D341Med (cell line): ENCODE data around the gene PRR9.

Source experiments
- DNase-seq: peaks from one replicate; pipeline ENCODE4 v3.0.0; 2012; ENCODE audit warnings: low spot score

The PRR9 gene

GRCh38 chr1:153265457-153265856 lies 48.1 kb downstream of the PRR9 start:
- no peak for DNase-seq
